Fibroblast of lung (primary cell): ENCODE data around the gene IGF1R.

Experiments used
- EZH2 ChIP-seq: IDR thresholded peaks from 2 replicates; pipeline ENCODE4 v1.5.1; 2012; ENCODE audit warnings: low read length, control low read depth, mild to moderate bottlenecking; ENCODE audit errors: missing control alignments
- TF ChIP-seq, protein P1 (sequence below), 2 donors: IDR thresholded peaks in 1 of 2; conservative IDR thresholded peaks in 1 of 2; 1 replicate in 1 of 2; 2 replicates in 1 of 2; pipeline ENCODE4 v1.5.1; 2011 to 2012; ENCODE audit warnings: low read length in 2 of 2, control low read depth in 1 of 2, inconsistent platforms in 1 of 2, low read depth in 1 of 2, mild to moderate bottlenecking in 1 of 2

DNA sequence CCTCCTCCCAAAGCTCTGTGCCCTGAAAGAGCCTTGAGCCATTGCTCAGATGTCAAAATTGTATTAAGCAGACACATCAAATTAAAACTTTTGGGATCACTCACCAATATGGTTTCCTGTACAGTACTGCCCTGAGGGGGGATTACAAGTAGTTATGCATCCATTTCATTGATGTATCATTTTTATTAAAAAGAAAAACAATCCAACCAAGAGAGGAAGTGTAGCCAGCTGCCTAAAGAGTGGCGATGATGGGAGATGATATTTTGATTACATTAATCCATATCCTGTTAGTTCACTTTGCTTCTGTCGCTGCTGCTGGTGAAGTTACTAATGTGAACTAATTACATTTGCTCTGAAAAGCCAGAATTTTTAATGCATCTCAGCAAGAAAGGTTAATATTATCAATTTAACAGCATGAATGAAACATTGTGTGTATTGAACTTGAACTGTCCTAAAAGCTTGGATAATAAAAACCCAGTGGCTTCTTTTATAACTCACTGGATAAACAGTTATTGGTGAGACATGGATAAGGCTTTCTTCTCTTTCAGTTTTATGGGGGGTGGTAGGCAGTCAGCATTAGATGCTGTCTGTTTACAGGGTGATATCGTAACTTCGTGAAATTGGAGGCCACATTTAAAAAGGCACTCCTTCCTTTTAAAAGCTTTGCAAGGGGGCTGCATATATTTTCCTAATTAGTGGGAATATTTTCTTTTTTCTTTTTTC, 87.7 kb downstream of the IGF1R start:
- TF ChIP-seq, protein P1, sequence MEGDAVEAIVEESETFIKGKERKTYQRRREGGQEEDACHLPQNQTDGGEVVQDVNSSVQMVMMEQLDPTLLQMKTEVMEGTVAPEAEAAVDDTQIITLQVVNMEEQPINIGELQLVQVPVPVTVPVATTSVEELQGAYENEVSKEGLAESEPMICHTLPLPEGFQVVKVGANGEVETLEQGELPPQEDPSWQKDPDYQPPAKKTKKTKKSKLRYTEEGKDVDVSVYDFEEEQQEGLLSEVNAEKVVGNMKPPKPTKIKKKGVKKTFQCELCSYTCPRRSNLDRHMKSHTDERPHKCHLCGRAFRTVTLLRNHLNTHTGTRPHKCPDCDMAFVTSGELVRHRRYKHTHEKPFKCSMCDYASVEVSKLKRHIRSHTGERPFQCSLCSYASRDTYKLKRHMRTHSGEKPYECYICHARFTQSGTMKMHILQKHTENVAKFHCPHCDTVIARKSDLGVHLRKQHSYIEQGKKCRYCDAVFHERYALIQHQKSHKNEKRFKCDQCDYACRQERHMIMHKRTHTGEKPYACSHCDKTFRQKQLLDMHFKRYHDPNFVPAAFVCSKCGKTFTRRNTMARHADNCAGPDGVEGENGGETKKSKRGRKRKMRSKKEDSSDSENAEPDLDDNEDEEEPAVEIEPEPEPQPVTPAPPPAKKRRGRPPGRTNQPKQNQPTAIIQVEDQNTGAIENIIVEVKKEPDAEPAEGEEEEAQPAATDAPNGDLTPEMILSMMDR (conservative IDR thresholded peaks at IDR 0.05 in 1 of 2, IDR thresholded peaks at IDR 0.05 in 1 of 2; ENCODE audit: low read depth in 1 of 2, low read length in 2 of 2), result no peak
- no peak for TF ChIP-seq EZH2
